Activated naive CD4-positive, alpha-beta T cell treated with anti-CD3 and anti-CD28 coated beads for 36 hours (primary cell): ENCODE data around the gene MYH11. TPM values are rescaled to one million over a fixed set of nuclear protein-coding genes. Genes with fewer than 3 reads are reported as not detected.

Source experiments
- CTCF ChIA-PET: fragments of 350-600 bp; sonication (Branson Sonifier 250); formaldehyde crosslinking; loops from one replicate; lab custom pipeline; 2021; ENCODE audit warnings: antibody characterized with exemption; lab: Charles Lee
- DNase-seq: peaks from one replicate; pipeline ENCODE4 v3.0.0-alpha.2; 2020
- H3K27ac Mint-ChIP-seq: one replicate; pipeline ENCODE4 v1.8.0; 2021; ENCODE audit warnings: mild to moderate bottlenecking, mixed read lengths
- H3K27me3 Mint-ChIP-seq: one replicate; pipeline ENCODE4 v1.8.0; 2021; ENCODE audit warnings: low read depth, mixed read lengths
- H3K36me3 Mint-ChIP-seq: one replicate; pipeline ENCODE4 v1.8.0; 2021; ENCODE audit warnings: low read depth, mixed read lengths
- H3K4me1 Mint-ChIP-seq: one replicate; pipeline ENCODE4 v1.8.0; 2021; ENCODE audit warnings: low read depth, mixed read lengths
- H3K4me3 Mint-ChIP-seq: one replicate; pipeline ENCODE4 v1.8.0; 2021; ENCODE audit warnings: mild to moderate bottlenecking, moderate library complexity, mixed read lengths
- H3K9me3 Mint-ChIP-seq: one replicate; pipeline ENCODE4 v1.8.0; 2021; ENCODE audit warnings: mixed read lengths
- intact Hi-C: fragments of 100-400 bp; cut with micrococcal nuclease; formaldehyde crosslinking; loops from one replicate; pipeline ENCODE4 v1.15.1; 2023
- total RNA-seq, 2 experiments: library from RNA; stranded (reverse); gene quantifications; one replicate each; pipeline ENCODE4 v1.2.3, GENCODE V29; 2021

Gene MYH11
- total RNA-seq, 2 experiments from 2014 or later, result not detected

DNA sequence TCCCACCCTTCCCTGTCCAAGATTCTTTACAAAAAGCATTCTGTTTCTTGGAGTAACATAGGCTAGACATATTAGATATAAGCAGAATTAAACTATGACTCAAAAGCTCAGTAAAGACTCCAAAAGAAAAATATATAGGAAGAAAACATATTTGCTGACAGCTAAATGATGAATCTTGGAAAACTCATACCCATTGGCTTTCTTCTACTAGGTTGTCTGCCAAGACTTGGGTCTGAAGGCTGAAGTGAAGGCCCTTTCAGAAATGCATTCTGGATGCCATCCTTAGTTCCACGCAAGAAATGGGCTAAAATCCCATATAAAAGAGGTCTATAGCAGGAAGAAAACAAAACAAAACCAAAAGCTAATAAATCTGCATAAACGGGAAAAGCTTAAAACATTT lies 16.5 kb upstream of the MYH11 start:
- CTCF ChIA-PET, result interaction anchor here (1.3 kb wide), 1 partner anchor 190 kb away, joined by 4 read pairs; no protein-coding TSS in a partner anchor
- intact Hi-C loops, result no loop called here
- peaks cover 11% of the 10 kb centered on the region for H3K36me3 Mint-ChIP-seq
- peaks cover 3% of the 10 kb centered on the region for H3K4me1 Mint-ChIP-seq
- no peak for DNase-seq
- H3K27me3 Mint-ChIP-seq, result no peaks in the 10 kb centered on the region
- H3K9me3 Mint-ChIP-seq, result no peaks in the 10 kb centered on the region
- H3K27ac Mint-ChIP-seq, result no peak overlapping the region
- no peak overlapping the region for H3K4me3 Mint-ChIP-seq

DNA sequence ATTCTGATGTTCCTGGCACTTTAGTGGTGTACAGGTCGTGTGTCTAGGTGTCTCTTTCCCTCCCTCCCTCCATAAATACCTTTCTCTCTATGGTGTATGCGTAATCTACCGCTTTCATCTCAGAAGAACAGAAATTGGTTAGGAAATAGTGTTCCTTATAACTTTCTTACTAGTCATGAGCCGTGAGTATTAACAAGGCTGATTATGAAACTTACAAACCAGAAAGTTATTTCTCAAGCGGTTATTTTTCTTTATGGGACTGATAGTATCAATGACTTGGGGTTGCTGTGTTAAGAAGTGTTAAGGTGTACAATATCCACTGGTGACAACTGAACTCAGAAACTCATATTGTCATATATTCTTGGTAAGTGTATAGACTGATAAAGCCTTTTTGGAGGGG lies 13.2 kb upstream of the MYH11 start:
- Mint-ChIP-seq H3K4me3 (no peak overlapping the region), H3K4me1 (no peaks in the 10 kb centered on the region), H3K27me3 (no peaks in the 10 kb centered on the region), H3K36me3 (peaks cover 11% of the 10 kb centered on the region), H3K9me3 (no peaks in the 10 kb centered on the region), H3K27ac (no peak overlapping the region)
- DNase-seq, result no peak
- intact Hi-C loops, result no loop called here
- CTCF ChIA-PET, result no interaction called here

DNA sequence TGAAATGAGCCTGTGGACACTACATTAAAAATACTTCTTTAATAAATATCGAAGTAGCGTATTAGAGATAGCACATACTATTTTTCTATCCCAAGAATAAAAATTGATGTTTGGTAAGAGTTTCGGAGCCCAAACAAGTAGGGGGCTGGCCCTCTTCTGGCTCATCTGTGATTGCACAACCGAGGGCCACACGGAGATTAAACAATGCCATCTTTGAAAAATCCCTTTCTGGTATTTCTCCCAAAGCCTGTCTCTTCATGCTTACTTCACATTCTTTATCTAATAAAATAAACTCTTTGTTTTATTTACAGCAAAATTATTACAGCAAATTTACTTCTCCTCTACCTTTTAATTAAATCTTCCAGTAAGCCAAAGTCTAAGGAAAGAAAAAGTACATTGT lies 9.6 kb upstream of the MYH11 start:
- Mint-ChIP-seq H3K4me3 (no peak overlapping the region), H3K27ac (no peak overlapping the region), H3K27me3 (no peaks in the 10 kb centered on the region), H3K36me3 (peaks cover 8% of the 10 kb centered on the region), H3K9me3 (no peaks in the 10 kb centered on the region), H3K4me1 (no peaks in the 10 kb centered on the region)
- DNase-seq, result no peak
- CTCF ChIA-PET, result no interaction called here
- intact Hi-C loops, result no loop called here

DNA sequence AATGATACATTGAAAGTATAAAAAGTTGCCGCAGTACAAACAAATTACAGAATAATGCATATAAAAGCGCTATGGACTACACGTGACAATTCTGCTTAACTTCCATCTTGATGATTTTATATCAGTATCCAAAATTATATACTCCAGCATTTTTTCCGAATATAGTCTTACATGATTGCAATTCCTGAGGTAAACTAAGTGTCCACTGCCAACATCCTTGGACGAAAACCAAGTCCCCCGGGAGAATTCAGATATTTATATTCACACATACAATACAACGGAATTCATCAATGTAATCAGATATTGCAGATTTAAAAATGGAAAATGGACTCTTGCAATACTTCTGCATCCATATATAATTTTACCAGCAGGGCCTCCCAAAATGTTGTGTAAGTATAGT lies 8.9 kb upstream of the MYH11 start:
- Mint-ChIP-seq H3K27me3 (no peaks in the 10 kb centered on the region), H3K4me3 (no peak overlapping the region), H3K9me3 (no peaks in the 10 kb centered on the region), H3K4me1 (no peaks in the 10 kb centered on the region), H3K36me3 (peaks cover 8% of the 10 kb centered on the region), H3K27ac (no peak overlapping the region)
- CTCF ChIA-PET, result no interaction called here
- intact Hi-C loops, result no loop called here
- DNase-seq, result no peak

DNA sequence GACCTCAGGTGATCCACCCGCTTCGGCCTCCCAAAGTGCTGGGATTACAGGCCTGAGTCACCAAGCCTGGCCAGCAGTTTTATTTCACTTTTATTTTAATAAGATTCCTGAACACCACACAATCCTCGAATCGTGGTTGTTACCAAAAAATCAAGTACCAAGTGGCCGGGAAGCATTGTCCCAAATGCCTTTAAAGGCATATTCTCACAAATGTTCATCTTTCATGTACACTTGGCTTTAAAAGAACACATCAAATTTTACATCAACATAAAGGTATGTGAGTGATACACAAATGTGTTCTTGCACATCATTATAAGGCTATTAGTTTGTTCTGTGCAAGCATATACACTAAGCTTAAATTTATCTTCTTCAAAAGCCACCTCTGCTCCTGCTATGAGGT lies 8.1 kb upstream of the MYH11 start:
- intact Hi-C loops, result no loop called here

DNA sequence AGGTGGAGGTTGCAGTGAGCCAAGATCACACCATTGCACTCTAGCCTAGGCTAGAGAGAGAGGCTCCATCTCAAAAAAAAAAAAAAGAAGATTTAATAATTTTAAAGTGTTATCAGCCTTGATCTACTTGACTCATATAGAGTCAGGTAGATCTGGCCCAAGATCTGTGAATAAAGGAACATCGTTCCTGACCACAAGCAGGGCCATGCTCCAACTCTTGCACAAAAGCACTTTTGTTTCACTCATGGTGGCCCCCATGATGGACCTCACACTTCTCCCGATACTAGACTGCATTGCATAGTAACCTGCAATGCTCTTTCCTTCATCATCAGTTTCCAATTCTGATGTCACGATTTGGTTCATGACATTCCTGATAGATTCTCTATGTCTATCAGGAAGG lies 5.2 kb upstream of the MYH11 start:
- no peak overlapping the region for H3K4me3 Mint-ChIP-seq
- peaks cover 3% of the 10 kb centered on the region for H3K36me3 Mint-ChIP-seq
- H3K27ac Mint-ChIP-seq, result no peak overlapping the region
- CTCF ChIA-PET, result interaction anchor here (0.6 kb wide), 1 partner anchor 1060 kb away, joined by 3 read pairs; no protein-coding TSS in a partner anchor
- H3K4me1 Mint-ChIP-seq, result peaks cover 6% of the 10 kb centered on the region
- DNase-seq, result no peak
- no peaks in the 10 kb centered on the region for H3K9me3 Mint-ChIP-seq
- intact Hi-C loops, result no loop called here
- H3K27me3 Mint-ChIP-seq, result peaks cover 15% of the 10 kb centered on the region

More for the DNA sequence above, 8.1 kb upstream of the MYH11 start:
- CTCF ChIA-PET, result no interaction called here
- Mint-ChIP-seq H3K27me3 (no peaks in the 10 kb centered on the region), H3K9me3 (no peaks in the 10 kb centered on the region), H3K27ac (no peak overlapping the region), H3K4me1 (no peaks in the 10 kb centered on the region), H3K36me3 (peaks cover 8% of the 10 kb centered on the region), H3K4me3 (no peak overlapping the region)
- DNase-seq, result no peak

DNA sequence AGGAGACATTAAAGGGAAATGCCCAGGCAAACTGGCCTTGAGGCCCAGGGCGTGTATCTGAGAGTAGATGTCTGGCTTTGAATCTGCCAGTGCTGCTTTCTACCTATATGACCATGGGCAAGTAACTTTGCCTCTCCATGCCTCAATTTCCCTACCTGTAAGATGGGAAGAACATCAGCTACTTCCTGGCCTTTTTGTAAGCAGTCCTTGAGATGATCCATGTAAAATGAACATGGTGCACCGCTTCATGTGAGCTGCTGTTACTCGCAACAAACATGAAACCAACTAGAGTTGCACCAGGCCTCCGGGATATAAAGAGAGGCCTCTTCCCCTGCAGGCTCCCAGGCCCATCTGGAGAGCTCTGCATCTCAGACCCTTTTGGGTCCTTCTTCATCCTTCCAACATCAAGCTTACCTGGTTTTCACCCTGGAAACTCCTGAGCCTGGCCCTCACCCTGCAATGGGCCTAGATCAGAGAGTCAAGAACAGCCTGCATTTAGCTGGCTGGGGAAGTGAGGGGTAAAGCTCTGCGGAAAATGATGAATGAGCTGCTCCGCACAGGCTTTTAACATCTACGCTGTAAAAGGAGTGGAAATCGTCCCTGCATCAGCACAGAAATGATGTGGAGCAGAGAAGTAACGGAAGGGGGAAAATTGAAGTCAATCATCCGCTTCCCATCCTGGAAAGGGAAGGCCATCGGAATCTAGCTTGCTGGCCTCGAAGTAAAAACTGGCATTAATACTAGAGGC lies 2.3 kb upstream of the MYH11 start:
- no peaks in the 10 kb centered on the region for H3K9me3 Mint-ChIP-seq
- H3K27ac Mint-ChIP-seq, result no peak overlapping the region
- H3K4me1 Mint-ChIP-seq, result peaks cover 6% of the 10 kb centered on the region
- intact Hi-C loops, result no loop called here
- H3K36me3 Mint-ChIP-seq, result no peaks in the 10 kb centered on the region
- peaks cover 31% of the 10 kb centered on the region for H3K27me3 Mint-ChIP-seq
- CTCF ChIA-PET, result interaction anchor here (1.4 kb wide), 1 partner anchor 9 kb away, joined by 3 read pairs; no protein-coding TSS in a partner anchor
- DNase-seq, result no peak
- H3K4me3 Mint-ChIP-seq, result no peak overlapping the region

DNA sequence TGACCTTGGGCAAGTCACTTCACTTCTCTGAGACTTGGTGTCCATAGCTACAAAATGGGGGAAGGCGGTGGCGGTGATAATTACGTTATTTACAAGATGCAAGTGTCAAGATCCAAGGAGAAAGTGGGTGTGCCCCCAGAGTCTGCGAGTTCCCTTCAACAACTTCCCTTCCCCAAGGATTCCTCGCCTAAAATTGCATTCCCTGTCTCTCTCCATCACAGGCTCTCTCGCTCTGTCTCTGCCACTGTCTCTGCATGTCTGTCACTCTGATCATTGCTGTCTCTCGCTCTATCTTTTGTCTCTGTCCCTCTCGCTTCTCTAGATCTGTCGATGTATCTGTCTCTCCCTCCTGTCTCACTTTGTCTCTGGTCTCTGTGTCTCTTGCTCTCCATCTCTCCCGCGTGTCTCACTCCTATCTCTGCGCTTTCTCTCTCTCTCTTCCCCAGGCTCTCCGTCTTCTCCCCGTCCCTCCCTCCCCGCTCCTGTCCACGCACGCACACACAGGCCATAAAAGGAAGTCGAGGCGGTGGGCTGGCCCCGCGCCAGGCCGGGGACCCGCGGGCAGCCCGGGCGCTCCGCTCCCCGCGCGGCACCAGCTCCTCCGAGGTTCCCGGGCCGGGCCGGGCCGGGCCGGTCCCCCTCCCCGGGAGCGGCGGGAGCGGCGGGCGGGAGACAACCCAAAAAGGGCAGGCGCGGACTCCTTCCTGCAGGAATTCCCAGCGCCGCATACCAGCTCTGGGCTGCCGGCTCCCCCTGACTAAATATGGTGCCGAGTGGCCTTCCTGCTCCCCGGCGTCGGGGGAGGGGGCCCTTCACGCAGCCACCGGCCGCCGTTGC lies 1.1 kb upstream of the MYH11 start:
- peak overlapping the region; percentile 19 for H3K27ac Mint-ChIP-seq

DNA sequence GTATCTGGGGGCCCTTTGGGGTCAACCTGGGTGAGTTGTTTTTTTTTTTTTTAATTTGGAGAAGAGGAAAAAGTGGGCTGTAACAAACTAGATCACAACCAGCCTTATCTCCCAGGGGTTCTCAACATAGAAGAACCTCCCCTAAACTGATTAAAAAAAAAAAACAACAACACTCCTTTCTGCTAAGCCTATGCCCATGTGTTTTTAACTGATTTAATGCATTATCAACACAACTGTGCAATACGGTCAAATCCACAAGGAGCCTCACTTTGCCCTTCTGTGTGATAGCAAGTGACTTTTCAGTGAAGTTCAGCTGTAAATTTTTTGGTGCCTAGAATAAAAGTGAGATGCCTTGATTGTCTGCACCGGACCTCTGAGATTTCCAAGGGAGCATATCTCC lies 646 bp downstream of the MYH11 start:
- Mint-ChIP-seq H3K9me3 (no peaks in the 10 kb centered on the region), H3K36me3 (no peaks in the 10 kb centered on the region), H3K4me3 (no peak overlapping the region), H3K27me3 (peaks cover 32% of the 10 kb centered on the region), H3K4me1 (peaks cover 6% of the 10 kb centered on the region), H3K27ac (no peak overlapping the region)
- CTCF ChIA-PET, result no interaction called here
- intact Hi-C loops, result no loop called here
- no peak for DNase-seq

More for the DNA sequence above, 1.1 kb upstream of the MYH11 start:
- H3K27me3 Mint-ChIP-seq, result peaks cover 32% of the 10 kb centered on the region
- CTCF ChIA-PET, result interaction anchor here (1.4 kb wide), 1 partner anchor 10 kb away, joined by 3 read pairs; no protein-coding TSS in a partner anchor
- no peak for DNase-seq
- H3K4me3 Mint-ChIP-seq, result peak overlapping the region; percentile 35
- peaks cover 6% of the 10 kb centered on the region for H3K4me1 Mint-ChIP-seq
- intact Hi-C loops, result no loop called here
- H3K36me3 Mint-ChIP-seq, result no peaks in the 10 kb centered on the region
- H3K9me3 Mint-ChIP-seq, result no peaks in the 10 kb centered on the region

DNA sequence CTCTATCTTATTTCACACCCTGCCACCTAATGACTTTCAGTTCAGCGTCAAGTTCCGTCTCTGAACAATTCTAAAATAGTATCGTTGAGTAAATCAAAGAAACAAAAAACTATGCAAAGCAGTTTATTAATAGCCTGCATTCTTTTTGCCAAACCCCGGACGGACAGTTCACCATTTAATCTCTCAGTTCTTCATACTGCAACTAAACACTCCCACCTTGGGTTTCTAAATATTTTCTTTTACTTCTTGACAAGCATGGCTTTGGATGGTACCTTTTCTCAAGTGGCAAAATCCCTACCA lies 1.2 kb downstream of the MYH11 start:
- Mint-ChIP-seq H3K9me3 (no peaks in the 10 kb centered on the region), H3K27me3 (peaks cover 32% of the 10 kb centered on the region), H3K27ac (no peak overlapping the region), H3K4me1 (peaks cover 6% of the 10 kb centered on the region), H3K36me3 (no peaks in the 10 kb centered on the region), H3K4me3 (no peak overlapping the region)
- intact Hi-C loops, result no loop called here
- CTCF ChIA-PET, result no interaction called here
- DNase-seq, result no peak

DNA sequence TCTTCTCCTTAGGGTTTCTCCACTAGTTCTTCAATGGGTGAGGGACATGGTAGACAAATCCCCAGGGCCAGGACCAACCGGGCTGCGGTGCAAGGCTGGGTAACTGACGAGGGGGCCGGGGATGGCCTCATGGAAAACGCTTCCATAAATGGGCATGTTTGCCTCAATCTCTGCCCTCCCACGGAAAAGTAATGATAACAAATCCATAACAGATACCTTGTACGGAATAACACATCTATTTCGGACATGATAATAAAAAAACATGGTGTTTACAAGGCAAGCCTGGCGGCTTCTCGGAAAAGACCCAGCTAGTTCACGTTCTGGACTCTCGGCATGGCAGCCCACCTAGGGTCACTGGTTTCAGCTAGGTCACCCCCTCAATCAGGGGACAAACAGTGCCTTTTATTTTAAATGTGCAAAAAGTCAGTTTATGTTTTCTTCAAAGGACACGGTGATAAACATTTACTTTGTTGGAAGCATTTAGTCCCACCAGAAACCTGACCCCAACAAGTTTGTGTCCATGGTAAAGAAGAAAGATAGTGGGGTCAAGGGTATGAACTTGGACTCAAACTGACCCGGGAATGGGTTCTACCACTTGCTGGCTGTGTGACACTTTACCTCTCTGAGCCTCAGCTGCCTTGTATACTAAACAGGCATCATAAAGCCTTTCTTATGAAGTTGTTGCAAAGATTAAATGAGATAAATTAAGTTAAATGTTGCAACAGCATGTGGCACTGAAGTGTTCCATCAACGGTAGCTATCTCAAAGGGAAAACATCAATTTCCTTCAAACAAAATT lies 1.7 kb downstream of the MYH11 start:
- no peak overlapping the region for H3K27ac Mint-ChIP-seq

DNA sequence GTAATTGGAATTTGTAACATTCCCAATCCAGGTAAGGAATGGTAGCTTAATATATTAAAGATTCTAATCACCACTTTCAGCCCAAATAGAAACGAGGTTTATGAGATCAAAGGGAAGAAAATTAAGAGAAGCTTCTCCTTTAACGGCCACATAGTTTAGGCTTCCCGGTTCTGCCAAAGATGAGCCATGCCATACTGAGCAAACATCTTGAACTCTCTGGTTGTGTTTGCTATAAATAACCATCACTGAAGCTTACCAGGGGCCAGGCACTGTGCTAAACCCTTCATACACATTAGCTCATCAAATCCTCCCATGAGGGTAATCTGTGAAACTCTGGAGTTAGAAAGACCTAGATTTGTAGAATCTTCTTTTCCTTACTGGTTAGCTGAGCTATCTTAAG lies 2.8 kb downstream of the MYH11 start:
- CTCF ChIA-PET, result no interaction called here
- no peaks in the 10 kb centered on the region for H3K9me3 Mint-ChIP-seq

More for the DNA sequence above, 1.7 kb downstream of the MYH11 start:
- no peak overlapping the region for H3K4me3 Mint-ChIP-seq
- H3K9me3 Mint-ChIP-seq, result no peaks in the 10 kb centered on the region
- H3K36me3 Mint-ChIP-seq, result no peaks in the 10 kb centered on the region
- CTCF ChIA-PET, result no interaction called here
- peaks cover 32% of the 10 kb centered on the region for H3K27me3 Mint-ChIP-seq
- intact Hi-C loops, result no loop called here
- no peak for DNase-seq
- H3K4me1 Mint-ChIP-seq, result peaks cover 6% of the 10 kb centered on the region

More for the DNA sequence above, 2.8 kb downstream of the MYH11 start:
- DNase-seq, result no peak
- H3K4me1 Mint-ChIP-seq, result peaks cover 6% of the 10 kb centered on the region
- H3K4me3 Mint-ChIP-seq, result no peak overlapping the region
- no peak overlapping the region for H3K27ac Mint-ChIP-seq
- intact Hi-C loops, result no loop called here
- no peaks in the 10 kb centered on the region for H3K36me3 Mint-ChIP-seq
- H3K27me3 Mint-ChIP-seq, result peaks cover 32% of the 10 kb centered on the region
